ENCODE data around the gene TFB1M. TPM values are rescaled to one million over a fixed set of nuclear protein-coding genes. Genes with fewer than 3 reads are reported as not detected.

Gene TFB1M
- polyA plus RNA-seq, 1 experiment, result 20.4 TPM

GRCh38 chr6:155248008-155249001 is 66.0 kb downstream of the TFB1M start:
- DNase-seq (ENCODE audit: low read depth, low spot score), result peak; percentile 62

GRCh38 chr6:155247618-155248007 is 66.7 kb downstream of the TFB1M start:
- Histone ChIP-seq H3K4me3 (ENCODE audit: low read depth, low read length) (no peak overlapping the region), H3K27ac (ENCODE audit: low read depth, low read length) (peak overlapping the region; percentile 77), H3K9me3 (ENCODE audit: control insufficient read depth, insufficient read depth, low read length) (no peaks in the 10 kb centered on the region; the same call in 1 of the 2 replicates), H3K27me3 (ENCODE audit: control insufficient read depth, insufficient read depth, low read length) (no peaks in the 10 kb centered on the region)
- ChIA-PET POLR2A (interaction anchor here (0.7 to 2.0 kb wide), 4 partner anchors 46 to 70 kb away, joined by 3 to 15 read pairs (median 6); no protein-coding TSS in a partner anchor), CTCF (interaction anchor here (0.6 to 2.4 kb wide), 38 partner anchors 10 to 855 kb away, joined by 3 to 89 read pairs (median 4); no protein-coding TSS in a partner anchor)
- TF ChIP-seq CTCF (IDR thresholded peaks at IDR 0.05; ENCODE audit: low read depth, low read length), result no peak
- peak; percentile 65 for DNase-seq (ENCODE audit: low read depth, low spot score)

More at GRCh38 chr6:155248008-155249001, 66.0 kb downstream of the TFB1M start:
- Histone ChIP-seq H3K9me3 (ENCODE audit: control insufficient read depth, insufficient read depth, low read length) (no peaks in the 10 kb centered on the region; the same call in 1 of the 2 replicates), H3K27me3 (ENCODE audit: control insufficient read depth, insufficient read depth, low read length) (no peaks in the 10 kb centered on the region), H3K27ac (ENCODE audit: low read depth, low read length) (peak overlapping the region; percentile 77), H3K4me3 (ENCODE audit: low read depth, low read length) (no peak overlapping the region)
- peak; percentile 87 for TF ChIP-seq CTCF (IDR thresholded peaks at IDR 0.05; ENCODE audit: low read depth, low read length)
- ChIA-PET POLR2A (interaction anchor here (0.7 to 2.0 kb wide), 4 partner anchors 47 to 71 kb away, joined by 3 to 15 read pairs (median 6); no protein-coding TSS in a partner anchor), CTCF (interaction anchor here (0.6 to 2.4 kb wide), 40 partner anchors 9 to 856 kb away, joined by 3 to 89 read pairs (median 4); no protein-coding TSS in a partner anchor)

- TF ChIP-seq CTCF (IDR thresholded peaks at IDR 0.05; ENCODE audit: low read depth, low read length), result no peak
- Histone ChIP-seq H3K4me3 (ENCODE audit: low read depth, low read length) (no peak overlapping the region), H3K27me3 (ENCODE audit: control insufficient read depth, insufficient read depth, low read length) (no peaks in the 10 kb centered on the region), H3K27ac (ENCODE audit: low read depth, low read length) (no peak overlapping the region), H3K9me3 (ENCODE audit: control insufficient read depth, insufficient read depth, low read length) (no peaks in the 10 kb centered on the region; the same call in 1 of the 2 replicates)
- no peak for DNase-seq (ENCODE audit: low read depth, low spot score)
- CTCF ChIA-PET, result interaction anchor here (0.9 to 2.4 kb wide), 4 partner anchors 69 to 571 kb away, joined by 5 to 89 read pairs (median 16); no protein-coding TSS in a partner anchor
- POLR2A ChIA-PET, result interaction anchor here (1.7 to 2.0 kb wide), 2 partner anchors 58 to 69 kb away, joined by 7 to 15 read pairs; no protein-coding TSS in a partner anchor
Observed at GRCh38 chr6:155246825-155247224, 67.5 kb downstream of the TFB1M start.

GRCh38 chr6:155245831-155246230 is 68.5 kb downstream of the TFB1M start:
- Histone ChIP-seq H3K27ac (ENCODE audit: low read depth, low read length) (no peak overlapping the region), H3K9me3 (ENCODE audit: control insufficient read depth, insufficient read depth, low read length) (peaks cover 5% of the 10 kb centered on the region; the same call in 1 of the 2 replicates), H3K4me3 (ENCODE audit: low read depth, low read length) (no peak overlapping the region), H3K27me3 (ENCODE audit: control insufficient read depth, insufficient read depth, low read length) (no peaks in the 10 kb centered on the region)
- ChIA-PET CTCF (interaction anchor here (0.9 to 1.5 kb wide), 5 partner anchors 68 to 570 kb away, joined by 3 to 5 read pairs (median 5); no protein-coding TSS in a partner anchor), POLR2A (interaction anchor here (0.7 kb wide), 3 partner anchors 30 to 92 kb away, joined by 3 to 7 read pairs (median 3); no protein-coding TSS in a partner anchor)
- no peak for TF ChIP-seq CTCF (IDR thresholded peaks at IDR 0.05; ENCODE audit: low read depth, low read length)
- no peak for DNase-seq (ENCODE audit: low read depth, low spot score)
